ENCODE measurements around the gene IER5.
"Not testable (repeated sequence)": the region's sequence is repeated elsewhere in the genome, so short reads cannot be mapped to it uniquely, and the experiment has no call there.

IER5 gene

GRCh38 chr1:181088079-181089016 lies at the start of gene IER5:
TSS of gene IER5 (plus strand) at chr1:181088700. CDS start at chr1:181088903, 203 bp downstream.
- peak; percentile 93 to 96 for DNase-seq

DNA sequence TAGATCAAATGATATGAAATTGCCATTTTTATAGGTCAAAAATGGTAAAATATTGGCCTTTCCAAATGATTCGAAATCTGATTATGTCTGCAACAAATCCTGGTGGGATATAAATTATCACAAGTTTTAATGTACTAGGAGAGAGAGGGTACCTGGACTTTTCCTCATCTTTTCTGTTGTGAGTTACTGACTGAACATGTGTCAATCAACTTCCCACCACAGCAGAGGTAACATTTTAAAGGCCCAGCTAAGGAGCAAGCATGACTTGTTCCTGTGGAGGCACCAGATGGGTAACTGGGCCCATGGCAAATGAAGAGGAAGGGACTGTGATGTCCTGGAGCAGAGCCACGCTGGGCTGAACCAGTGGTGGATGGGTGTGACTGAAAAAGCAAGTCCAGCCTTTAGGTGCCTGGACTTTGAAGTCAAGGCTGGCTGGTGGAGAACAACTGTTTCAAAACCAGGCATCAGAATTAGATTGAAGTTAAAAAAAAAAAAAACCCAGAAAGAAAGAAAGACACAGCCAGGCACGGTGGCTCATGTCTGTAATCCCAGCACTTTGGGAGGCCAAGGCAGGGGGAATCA lies 48.1 kb upstream of the IER5 start:
- no peak for DNase-seq

DNA sequence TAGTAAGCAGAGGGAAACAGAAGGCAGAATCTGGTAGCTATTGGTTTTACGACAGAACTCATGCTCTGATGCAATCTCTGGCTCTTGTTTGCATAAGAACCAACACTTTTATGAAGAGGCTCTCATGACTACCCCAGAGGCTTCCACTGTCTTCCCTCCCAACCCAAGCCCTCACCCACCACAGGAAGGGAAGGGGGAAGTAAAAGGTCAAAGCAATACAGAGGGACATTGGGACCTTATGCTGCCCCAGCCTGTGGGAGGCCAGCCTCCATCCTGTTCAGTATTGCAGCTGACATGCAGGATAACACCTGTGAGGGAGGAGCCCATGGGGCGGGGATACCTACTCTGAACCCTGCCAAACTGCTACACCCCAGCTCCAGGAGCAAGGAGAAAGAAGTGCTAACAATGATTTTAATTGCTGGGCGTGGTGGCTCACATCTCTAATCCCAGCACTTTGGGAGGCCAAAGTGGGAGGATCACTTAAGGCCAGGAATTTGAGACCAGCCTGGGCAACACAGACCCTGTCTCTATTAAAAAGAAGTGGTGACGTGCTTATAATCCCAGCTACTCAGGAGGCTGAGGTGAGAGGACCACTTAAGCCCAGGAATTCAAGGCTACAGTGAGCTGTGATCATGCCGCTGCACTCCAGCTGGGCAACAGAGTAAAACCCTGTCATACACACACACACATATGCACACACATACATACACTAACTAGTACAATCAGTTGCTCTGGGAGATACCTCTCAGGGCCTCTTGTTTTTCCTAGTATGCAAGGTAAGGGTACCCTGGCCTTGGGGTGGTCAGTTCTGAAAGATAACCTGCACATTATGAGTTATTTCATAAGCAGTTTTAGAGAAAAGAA lies 45.2 kb upstream of the IER5 start:
- DNase-seq, result no peak

- peak; percentile 19 to 20 for DNase-seq
Measured at GRCh38 chr1:181044449-181044966, 44.0 kb upstream of the IER5 start.

DNA sequence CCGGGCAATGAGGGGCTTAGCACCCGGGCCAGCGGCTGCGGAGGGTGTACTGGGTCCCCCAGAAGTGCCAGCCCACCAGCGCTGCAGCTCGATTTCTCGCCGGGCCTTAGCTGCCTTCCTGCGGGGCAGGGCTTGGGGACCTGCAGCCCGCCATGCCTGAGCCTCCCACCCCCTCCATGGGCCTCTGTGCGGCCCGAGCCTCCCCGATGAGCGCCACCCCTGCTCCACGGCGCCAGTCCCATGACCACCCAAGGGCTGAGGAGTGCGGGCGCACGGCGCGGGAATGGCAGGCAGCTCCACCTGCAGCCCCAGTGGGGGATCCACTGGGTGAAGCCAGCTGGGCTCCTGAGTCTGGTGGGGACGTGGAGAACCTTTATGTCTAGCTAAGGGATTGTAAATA lies 42.6 kb upstream of the IER5 start:
- not testable (repeated sequence) for DNase-seq

- DNase-seq, result no peak
Measured at GRCh38 chr1:181049378-181049777, 39.1 kb upstream of the IER5 start.

GRCh38 chr1:181050922-181051321 lies 37.6 kb upstream of the IER5 start:
- no peak for DNase-seq

GRCh38 chr1:181056560-181056959 lies 31.9 kb upstream of the IER5 start:
- DNase-seq, result no peak

- no peak for DNase-seq
Measured at GRCh38 chr1:181057079-181057478, 31.4 kb upstream of the IER5 start.

GRCh38 chr1:181059435-181059834 lies 29.1 kb upstream of the IER5 start:
- no peak for DNase-seq

GRCh38 chr1:181060066-181060465 lies 28.4 kb upstream of the IER5 start:
- DNase-seq, result no peak

- not testable (repeated sequence) for DNase-seq
Measured at GRCh38 chr1:181060947-181061346, 27.6 kb upstream of the IER5 start.

- no peak for DNase-seq
Measured at GRCh38 chr1:181061487-181061886, 27.0 kb upstream of the IER5 start.

GRCh38 chr1:181061891-181062835 lies 26.3 kb upstream of the IER5 start:
- DNase-seq, result no peak

DNA sequence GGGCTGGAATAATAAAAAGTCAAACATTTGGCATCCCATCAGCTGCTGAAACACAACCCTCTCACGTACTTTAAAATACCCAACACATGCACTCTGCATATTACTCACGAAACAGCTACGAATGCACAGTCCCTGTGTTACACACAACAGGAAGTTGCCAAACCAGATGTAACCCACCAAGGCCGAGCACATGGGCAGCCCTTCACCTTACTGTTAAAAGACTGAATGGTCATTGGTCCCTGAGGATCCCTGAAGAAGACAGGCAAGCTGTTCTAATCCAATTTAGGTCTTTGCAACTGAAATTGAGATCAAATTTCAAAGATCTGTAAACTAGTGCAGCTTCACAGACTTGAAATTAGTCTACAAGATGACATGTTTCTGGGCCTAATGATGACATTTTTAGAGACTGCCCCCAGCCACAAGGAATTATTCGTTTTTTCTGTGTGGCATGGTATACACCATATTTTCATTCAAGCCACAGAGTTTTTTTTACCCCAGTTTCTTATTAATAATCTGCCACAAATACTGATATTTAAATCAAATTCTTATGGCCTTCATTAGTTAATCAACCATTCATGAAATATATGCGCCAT lies 25.6 kb upstream of the IER5 start:
- no peak for DNase-seq

DNA sequence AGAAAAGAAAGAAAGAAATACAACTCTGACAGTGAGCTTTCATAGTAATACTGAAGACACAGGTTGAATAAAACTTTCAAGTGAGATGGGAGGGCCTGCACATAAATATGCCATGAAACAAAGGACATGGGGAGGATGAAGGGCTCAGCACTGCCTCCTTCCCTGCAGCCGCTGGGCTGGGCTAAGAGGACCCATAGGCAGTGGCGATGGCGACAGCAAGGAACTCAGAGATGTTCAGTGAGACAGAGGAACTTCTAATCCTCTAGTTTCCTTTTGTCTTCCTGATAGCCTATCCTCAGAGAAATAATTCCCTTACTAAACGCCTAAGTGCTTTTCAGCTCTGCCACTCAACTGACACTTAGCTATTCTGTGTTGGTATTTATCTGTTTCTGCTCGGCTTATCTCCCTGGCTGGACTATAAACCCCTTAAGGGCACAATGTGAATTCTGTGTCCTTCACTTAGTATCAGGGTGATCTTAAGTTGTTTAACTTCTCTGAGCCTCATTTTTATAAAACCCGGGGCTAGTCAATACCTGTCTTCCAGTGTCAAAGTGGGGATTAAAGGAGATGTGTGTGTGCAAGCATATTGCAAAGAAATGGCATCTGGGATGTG lies 24.4 kb upstream of the IER5 start:
- DNase-seq, result no peak

- no peak for DNase-seq
Measured at GRCh38 chr1:181064702-181065101, 23.8 kb upstream of the IER5 start.

- no peak for DNase-seq
Measured at GRCh38 chr1:181073638-181074037, 14.9 kb upstream of the IER5 start.

- no peak for DNase-seq
Measured at GRCh38 chr1:181075766-181076350, 12.6 kb upstream of the IER5 start.

DNA sequence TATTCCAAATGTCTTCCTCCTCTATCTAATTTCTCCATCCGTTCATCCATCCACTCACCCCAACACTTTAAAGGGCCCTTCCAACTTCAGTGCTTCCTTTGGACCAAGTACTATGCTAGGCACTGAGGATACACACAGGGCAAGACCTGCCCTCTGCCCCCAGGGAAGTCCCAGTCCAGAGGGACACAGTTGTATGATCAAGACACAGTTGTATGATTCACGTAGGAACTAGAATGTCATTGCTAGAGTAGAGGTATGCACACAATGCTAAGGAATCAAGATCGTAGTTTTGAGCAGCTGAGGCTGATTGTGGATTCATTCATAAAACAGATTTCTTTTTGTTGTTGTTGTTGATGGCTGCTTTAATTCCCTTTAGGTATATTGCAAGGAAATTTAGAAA lies 11.6 kb upstream of the IER5 start:
- no peak for DNase-seq
